HepG2 (cell line): ENCODE results near the gene KMT2E. TPM values are rescaled to one million over a fixed set of nuclear protein-coding genes. Genes with fewer than 3 reads are reported as not detected.
A peak's percentile ranks its signal among the peaks of the same experiment; 100 is the strongest.

Source experiments
- BHLHE40 ChIP-seq: IDR thresholded peaks from 2 replicates; pipeline ENCODE4 v1.6.1; 2011; ENCODE audit warnings: low read length, improper control_type of control experiment
- FOXO1 ChIP-seq: sonication (generic); formaldehyde crosslinking; IDR thresholded peaks from 2 replicates; pipeline ENCODE4 v1.4.0; 2020; ENCODE audit warnings: missing genetic modification reagents
- KAT8 ChIP-seq: IDR thresholded peaks from 2 replicates; pipeline ENCODE4 v1.6.1; 2016; ENCODE audit warnings: missing genetic modification reagents, missing compliant biosample characterization
- MEIS2 ChIP-seq: sonication (generic); formaldehyde crosslinking; IDR thresholded peaks from 2 replicates; pipeline ENCODE4 v1.9.0; 2021; ENCODE audit warnings: mild to moderate bottlenecking, missing genetic modification reagents
- MLLT10 ChIP-seq: sonication (generic); formaldehyde crosslinking; IDR thresholded peaks from 2 replicates; pipeline ENCODE4 v1.4.0; 2020; ENCODE audit warnings: missing genetic modification reagents
- PHF8 ChIP-seq: sonication (generic); formaldehyde crosslinking; IDR thresholded peaks from 2 replicates; pipeline ENCODE4 v1.5.0; 2020; ENCODE audit warnings: missing genetic modification reagents
- RFX3 ChIP-seq: IDR thresholded peaks from 2 replicates; pipeline ENCODE4 v1.6.1; 2016; ENCODE audit warnings: missing biosample characterization, missing genetic modification reagents
- SP140L ChIP-seq: sonication (generic); formaldehyde crosslinking; IDR thresholded peaks from 2 replicates; pipeline ENCODE4 v1.4.0; 2020; ENCODE audit warnings: missing genetic modification reagents, borderline replicate concordance
- SPEN ChIP-seq: sonication (generic); formaldehyde crosslinking; IDR thresholded peaks from 2 replicates; pipeline ENCODE4 v1.5.1; 2020; ENCODE audit warnings: low read depth, mild to moderate bottlenecking, missing genetic modification reagents
- SRF ChIP-seq: IDR thresholded peaks from 2 replicates; pipeline ENCODE4 v1.6.1; 2011; ENCODE audit warnings: mild to moderate bottlenecking, low read depth, low read length, moderate library complexity
- ZMYM4 ChIP-seq: sonication (generic); formaldehyde crosslinking; IDR thresholded peaks from 2 replicates; pipeline ENCODE4 v1.8.1; 2023; ENCODE audit warnings: mild to moderate bottlenecking, missing genetic modification reagents
- polyA plus RNA-seq, 8 experiments: library from polyadenylated mRNA; depleted of rRNA in 3 of 8; stranded (reverse) in 7 of 8; unstranded in 1 of 8; fragments of >200 nt; fragmentation: Illumina TruSeq in 4 of 8; extraction: Trizol in 4 of 8; gene quantifications; 2 replicates each; pipeline versions ENCODE4 v1.2.1 to v1.2.3, GENCODE V29; 2011 to 2016; ENCODE audit warnings: low read depth in 4 of 8, missing spikeins in 1 of 8, mixed read lengths in 1 of 8; ENCODE audit not compliant: insufficient read depth in 1 of 8
- total RNA-seq, 5 experiments: library from RNA; depleted of rRNA; stranded (reverse); fragments of >200 nt; fragmentation: Illumina TruSeq; extraction: Trizol; gene quantifications; 2 replicates each; pipeline ENCODE4 v1.2.3, GENCODE V29; 2016; ENCODE audit warnings: low read depth in 1 of 5
- TF ChIP-seq, protein P1 (sequence below): sonication (generic); formaldehyde crosslinking; IDR thresholded peaks from 2 replicates; pipeline ENCODE4 v1.4.0; 2020; ENCODE audit warnings: missing genetic modification reagents, borderline replicate concordance
- TF ChIP-seq, protein P2 (sequence below): sonication (generic); formaldehyde crosslinking; IDR thresholded peaks from 2 replicates; pipeline ENCODE4 v1.9.0; 2021; ENCODE audit warnings: missing genetic modification reagents, mild to moderate bottlenecking, borderline replicate concordance
- TF ChIP-seq, protein P3 (sequence below): sonication (generic); formaldehyde crosslinking; IDR thresholded peaks from 2 replicates; pipeline ENCODE4 v1.8.0; 2022; ENCODE audit warnings: missing genetic modification reagents, mild to moderate bottlenecking, inconsistent platforms, borderline replicate concordance
- TF ChIP-seq, protein P4 (sequence below): sonication (generic); formaldehyde crosslinking; conservative IDR thresholded peaks from 2 replicates; pipeline ENCODE4 v1.4.0; 2020; ENCODE audit warnings: missing genetic modification reagents

Gene KMT2E
- total and polyA plus RNA-seq, 2 of the 13 experiments (the other 11 are each of a cell fraction or from before 2014, with no cell fraction given), result 6.3 to 24.4 TPM

DNA sequence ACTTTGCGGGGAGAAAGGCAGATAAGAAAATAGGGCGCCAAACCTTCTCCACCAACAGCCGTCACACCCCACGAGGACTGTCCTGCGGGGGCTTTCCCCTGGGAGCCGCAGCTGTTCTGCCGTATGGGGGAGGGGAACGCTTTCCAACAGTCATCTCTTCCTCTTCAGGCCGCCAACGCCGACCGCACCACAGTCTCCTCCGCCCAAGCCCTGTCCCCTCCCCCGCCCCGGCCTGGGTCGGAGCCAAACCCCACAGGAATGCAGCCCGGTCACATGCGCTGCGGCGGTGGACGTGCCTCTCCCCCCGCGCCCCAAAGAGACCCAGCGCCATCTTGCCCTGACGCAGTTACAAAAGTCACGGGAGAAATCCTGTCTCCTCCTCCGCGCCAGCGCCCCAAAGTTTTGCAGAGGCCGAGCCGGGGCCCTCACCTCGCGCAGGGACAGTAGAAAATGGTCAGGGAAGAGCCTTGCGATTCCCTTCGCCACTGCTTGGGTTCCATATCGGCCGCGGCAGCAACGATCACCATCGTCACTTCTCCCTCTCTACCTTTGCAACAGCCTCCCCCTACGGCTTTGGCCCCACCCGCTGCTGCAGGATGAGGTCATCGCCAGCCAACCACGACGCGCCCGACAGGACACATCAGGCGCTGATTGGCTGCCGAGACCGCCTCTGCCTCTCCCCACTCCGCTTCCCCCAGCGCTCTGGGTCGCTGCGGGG is 1.3 kb upstream of the KMT2E start (continued):
- TF ChIP-seq RFX3 (CRISPR knock-in tag) (no peak), SP140L (CRISPR knock-in tag) (no peak), FOXO1 (CRISPR knock-in tag) (peak; percentile 44), MEIS2 (CRISPR knock-in tag) (0 out of 2 replicates have a peak, but pooled peaks have one; percentile 30), SPEN (CRISPR knock-in tag) (peak; percentile 92), MLLT10 (CRISPR knock-in tag) (no peak), ZMYM4 (CRISPR knock-in tag) (peak; percentile 65), PHF8 (CRISPR knock-in tag) (peak; percentile 85), SRF (no peak), KAT8 (CRISPR knock-in tag) (peak; percentile 76), BHLHE40 (peak; percentile 86)
- TF ChIP-seq, protein P1, sequence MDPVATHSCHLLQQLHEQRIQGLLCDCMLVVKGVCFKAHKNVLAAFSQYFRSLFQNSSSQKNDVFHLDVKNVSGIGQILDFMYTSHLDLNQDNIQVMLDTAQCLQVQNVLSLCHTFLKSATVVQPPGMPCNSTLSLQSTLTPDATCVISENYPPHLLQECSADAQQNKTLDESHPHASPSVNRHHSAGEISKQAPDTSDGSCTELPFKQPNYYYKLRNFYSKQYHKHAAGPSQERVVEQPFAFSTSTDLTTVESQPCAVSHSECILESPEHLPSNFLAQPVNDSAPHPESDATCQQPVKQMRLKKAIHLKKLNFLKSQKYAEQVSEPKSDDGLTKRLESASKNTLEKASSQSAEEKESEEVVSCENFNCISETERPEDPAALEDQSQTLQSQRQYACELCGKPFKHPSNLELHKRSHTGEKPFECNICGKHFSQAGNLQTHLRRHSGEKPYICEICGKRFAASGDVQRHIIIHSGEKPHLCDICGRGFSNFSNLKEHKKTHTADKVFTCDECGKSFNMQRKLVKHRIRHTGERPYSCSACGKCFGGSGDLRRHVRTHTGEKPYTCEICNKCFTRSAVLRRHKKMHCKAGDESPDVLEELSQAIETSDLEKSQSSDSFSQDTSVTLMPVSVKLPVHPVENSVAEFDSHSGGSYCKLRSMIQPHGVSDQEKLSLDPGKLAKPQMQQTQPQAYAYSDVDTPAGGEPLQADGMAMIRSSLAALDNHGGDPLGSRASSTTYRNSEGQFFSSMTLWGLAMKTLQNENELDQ (CRISPR knock-in tag), result peak; percentile 10; the same call in 1 of the 2 replicates
- TF ChIP-seq, protein P2, sequence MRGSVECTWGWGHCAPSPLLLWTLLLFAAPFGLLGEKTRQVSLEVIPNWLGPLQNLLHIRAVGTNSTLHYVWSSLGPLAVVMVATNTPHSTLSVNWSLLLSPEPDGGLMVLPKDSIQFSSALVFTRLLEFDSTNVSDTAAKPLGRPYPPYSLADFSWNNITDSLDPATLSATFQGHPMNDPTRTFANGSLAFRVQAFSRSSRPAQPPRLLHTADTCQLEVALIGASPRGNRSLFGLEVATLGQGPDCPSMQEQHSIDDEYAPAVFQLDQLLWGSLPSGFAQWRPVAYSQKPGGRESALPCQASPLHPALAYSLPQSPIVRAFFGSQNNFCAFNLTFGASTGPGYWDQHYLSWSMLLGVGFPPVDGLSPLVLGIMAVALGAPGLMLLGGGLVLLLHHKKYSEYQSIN (CRISPR knock-in tag), result peak; percentile 40; the same call in 1 of the 2 replicates
- TF ChIP-seq, protein P3, sequence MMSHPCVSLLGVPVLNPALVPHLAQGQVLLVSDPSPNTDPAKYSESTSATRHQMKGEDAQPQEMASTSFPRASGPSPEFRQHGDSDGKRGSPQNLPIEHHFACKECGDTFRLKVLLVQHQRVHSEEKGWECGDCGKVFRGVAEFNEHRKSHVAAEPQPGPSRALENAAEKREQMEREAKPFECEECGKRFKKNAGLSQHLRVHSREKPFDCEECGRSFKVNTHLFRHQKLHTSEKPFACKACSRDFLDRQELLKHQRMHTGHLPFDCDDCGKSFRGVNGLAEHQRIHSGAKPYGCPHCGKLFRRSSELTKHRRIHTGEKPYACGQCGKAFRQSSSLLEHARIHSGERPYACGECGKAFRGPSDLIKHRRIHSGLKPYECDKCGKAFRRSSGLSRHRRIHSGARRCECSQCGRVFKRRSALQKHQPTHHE (CRISPR knock-in tag), result peak; percentile 77
- TF ChIP-seq, protein P4, sequence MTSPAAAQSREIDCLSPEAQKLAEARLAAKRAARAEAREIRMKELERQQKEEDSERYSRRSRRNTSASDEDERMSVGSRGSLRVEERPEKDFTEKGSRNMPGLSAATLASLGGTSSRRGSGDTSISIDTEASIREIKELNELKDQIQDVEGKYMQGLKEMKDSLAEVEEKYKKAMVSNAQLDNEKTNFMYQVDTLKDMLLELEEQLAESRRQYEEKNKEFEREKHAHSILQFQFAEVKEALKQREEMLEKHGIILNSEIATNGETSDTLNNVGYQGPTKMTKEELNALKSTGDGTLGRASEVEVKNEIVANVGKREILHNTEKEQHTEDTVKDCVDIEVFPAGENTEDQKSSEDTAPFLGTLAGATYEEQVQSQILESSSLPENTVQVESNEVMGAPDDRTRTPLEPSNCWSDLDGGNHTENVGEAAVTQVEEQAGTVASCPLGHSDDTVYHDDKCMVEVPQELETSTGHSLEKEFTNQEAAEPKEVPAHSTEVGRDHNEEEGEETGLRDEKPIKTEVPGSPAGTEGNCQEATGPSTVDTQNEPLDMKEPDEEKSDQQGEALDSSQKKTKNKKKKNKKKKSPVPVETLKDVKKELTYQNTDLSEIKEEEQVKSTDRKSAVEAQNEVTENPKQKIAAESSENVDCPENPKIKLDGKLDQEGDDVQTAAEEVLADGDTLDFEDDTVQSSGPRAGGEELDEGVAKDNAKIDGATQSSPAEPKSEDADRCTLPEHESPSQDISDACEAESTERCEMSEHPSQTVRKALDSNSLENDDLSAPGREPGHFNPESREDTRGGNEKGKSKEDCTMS, result no peak
